ENCODE results near the gene FAF1.

FAF1 gene

DNA sequence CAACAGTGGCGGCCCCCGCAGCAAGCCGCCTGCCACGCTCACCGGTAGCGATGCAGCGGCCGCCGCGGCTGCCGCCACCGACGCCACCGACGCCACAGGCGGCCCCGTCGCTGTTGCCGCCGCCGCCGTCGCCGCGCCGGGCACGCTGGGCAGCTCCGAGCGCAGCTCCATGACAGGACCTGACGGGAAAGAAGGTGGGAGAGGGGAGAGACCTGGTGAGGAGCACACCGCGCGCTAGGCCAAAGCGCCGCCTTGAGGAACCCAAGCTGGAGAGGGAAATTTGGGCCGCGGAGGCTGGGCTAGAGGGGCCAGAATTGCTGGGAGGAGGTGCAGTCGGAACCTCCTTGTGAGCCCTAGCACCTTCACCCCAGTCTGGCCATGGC is 538.7 kb downstream of the FAF1 start:
- TF ChIP-seq GATA1 (IDR thresholded peaks at IDR 0.05; ENCODE audit: low read depth, low read length) (no peak), POLR2A (IDR thresholded peaks at IDR 0.05; ENCODE audit: low read length) (no peak)
- no peak for DNase-seq

DNA sequence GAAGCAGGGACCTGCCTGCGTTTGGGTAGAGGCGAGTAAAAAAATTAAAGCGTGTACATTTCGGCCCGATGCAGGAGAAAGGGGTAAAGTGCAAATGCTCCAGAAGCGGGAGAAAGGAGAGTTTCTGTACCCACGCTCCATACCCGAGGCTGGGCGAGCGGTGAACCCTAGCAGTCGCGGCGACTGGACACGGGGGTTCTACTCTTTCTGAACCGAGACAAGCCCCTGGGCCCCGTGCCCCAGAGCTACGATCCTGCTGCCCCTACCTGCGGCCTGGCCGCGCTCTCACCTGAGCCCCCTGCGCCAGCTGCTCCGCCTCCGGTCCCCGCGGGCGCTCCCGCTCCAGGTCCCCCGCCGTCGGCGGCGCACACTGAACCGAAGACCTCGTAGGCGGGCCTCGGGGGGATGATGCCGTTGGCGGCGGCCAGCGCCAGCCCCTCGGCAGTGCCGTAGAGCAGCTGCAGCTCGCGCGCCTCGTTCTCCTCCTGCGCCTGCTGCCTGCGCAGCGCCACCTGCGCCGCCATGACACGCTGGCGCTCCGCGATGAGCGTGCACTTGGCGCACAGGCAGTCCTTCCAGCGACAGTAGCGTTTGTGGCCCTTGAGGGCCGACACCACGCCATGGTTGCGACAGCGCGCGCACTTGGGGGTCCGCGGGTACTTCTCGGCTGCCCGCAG is 539.2 kb downstream of the FAF1 start:
- TF ChIP-seq POLR2A (IDR thresholded peaks at IDR 0.05; ENCODE audit: low read length) (no peak), GATA1 (IDR thresholded peaks at IDR 0.05; ENCODE audit: low read depth, low read length) (no peak)
- peak; percentile 9 to 32 for DNase-seq

DNA sequence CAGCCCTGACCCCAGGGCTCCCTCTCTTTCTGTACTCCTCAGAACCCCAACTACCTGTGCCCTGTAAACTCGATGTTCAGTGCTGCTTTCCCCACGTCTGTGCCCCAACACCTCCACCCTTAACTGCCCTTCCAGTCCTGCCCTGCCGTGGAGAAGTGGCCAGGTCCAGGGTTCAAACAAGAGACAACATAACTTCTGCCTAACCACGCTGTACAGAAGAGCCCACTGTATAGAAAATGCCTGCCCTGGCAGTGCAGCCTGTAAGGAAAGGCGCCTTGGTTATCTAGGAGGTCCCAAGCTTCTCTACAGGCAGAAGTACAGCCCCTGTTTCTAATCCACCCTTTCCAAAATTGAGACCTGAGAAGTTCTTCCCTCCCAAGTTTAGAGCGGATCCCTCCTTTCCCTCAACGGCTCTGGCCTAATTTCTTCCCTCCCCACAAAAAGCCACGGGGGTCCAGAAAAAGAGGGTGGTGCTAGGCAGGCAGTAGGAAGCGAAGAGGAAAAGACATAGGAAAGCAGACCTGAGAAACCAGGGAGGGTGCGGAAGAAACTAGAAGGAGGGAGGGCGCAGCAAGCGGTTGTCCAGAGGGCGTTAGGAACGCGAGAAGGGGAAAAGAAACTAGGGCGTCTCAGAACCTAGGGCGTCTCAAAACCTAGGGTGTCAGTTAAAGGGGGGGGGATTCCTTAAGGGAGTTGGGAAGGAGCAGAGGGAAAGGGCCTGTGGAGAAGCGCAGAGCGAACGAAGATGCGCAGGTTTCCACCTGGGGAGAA is 540.0 kb downstream of the FAF1 start:
- no peak for TF ChIP-seq POLR2A (IDR thresholded peaks at IDR 0.05; ENCODE audit: low read length)
- no peak for TF ChIP-seq GATA1 (IDR thresholded peaks at IDR 0.05; ENCODE audit: low read depth, low read length)
- no peak for DNase-seq

DNA sequence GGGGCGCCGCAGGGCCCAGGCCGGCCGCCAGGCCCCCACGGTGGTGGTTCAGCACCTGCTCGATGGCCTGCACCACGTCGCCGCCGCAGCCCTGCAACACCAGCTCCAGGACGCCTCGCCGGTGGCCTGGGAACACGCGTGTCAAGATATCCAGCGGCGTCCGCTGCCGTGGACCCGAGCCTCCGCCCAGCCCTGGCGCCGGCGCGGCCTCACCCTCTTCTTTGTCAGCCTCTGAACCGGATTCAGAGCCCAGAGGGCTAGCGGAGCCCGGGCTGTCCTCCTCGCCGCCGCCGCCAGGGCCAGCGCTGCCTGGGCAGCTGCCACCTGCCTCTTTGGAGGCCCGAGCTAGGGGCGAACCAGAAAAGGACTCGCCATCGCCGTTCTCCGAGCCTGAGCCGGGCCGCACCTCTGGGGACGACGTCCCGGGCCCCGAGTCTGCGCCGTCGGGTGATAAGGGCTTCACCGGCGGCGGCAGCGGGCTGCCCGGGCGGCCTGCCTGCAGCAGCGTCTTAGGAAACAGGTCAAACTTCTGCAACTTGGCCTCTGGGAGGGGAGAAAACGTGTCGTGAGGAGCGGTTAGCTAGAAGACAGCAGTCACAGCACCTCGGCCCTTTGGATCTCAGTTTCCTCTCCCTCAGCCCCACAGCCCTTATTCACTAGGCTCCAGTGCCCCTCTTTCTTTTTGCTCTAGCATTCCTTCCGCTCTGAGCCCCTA is 540.7 kb downstream of the FAF1 start:
- no peak for TF ChIP-seq GATA1 (IDR thresholded peaks at IDR 0.05; ENCODE audit: low read depth, low read length)
- TF ChIP-seq POLR2A (IDR thresholded peaks at IDR 0.05; ENCODE audit: low read length), result no peak
- DNase-seq, result peak in 1 of 2 experiments; percentile 28

DNA sequence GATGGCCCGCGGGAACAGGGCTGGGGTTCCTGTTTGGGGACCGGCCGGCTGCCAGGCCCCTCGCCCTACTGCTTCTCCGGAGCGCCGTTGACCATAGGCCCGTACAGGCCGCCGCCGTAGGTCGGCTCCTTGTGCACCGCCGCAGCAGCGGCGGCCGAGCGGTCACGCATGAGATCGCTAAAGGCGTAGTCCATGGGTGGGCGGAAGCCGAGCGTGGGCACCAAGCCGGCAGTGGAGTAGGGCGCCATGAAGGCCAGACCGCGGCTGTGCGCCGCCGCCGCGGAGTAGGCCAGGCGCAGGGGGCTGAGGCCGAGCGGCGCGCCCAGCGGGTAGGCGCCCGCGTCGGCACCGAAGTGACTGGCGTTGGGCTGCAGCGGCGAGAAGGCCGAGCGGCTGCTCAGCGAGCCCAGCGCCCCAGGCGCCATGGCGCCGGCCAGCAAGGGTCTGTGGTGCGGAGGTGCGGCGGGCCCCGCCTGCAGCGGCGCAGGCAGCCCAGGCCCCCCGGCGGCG is 541.4 kb downstream of the FAF1 start:
- no peak for TF ChIP-seq GATA1 (IDR thresholded peaks at IDR 0.05; ENCODE audit: low read depth, low read length)
- TF ChIP-seq POLR2A (IDR thresholded peaks at IDR 0.05; ENCODE audit: low read length), result no peak
- DNase-seq, result peak in 1 of 2 experiments; percentile 19

DNA sequence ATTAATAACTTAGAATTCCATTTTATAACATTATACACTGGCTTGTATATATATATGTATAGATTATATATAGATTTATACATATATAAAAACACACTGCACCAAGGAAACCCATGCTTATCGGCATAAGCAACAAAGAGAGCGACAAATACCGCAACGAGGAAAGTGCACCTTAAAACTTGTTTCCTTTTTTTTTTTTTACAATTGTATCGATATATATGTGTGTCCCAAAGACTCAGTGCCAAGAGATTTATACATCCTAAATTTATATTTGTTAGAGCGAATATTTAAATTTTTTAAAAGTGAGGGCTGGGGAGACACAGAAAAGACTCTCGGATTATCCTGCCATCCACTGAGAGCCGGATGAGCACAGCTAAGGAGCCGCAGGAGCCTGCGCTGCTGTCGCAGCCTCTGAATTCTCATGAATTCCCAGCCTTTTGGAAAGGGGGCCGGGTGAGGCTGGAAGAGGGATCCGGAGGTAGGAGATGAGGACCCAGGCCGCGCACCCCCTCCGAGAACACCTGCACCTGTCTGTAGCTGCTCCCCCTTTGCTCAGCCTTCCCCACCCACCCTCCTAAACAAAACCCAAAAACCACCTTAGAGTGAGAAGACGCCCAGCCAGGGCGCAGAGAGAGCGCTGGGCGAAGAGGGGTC is 542.0 kb downstream of the FAF1 start:
- no peak for DNase-seq
- no peak for TF ChIP-seq POLR2A (IDR thresholded peaks at IDR 0.05; ENCODE audit: low read length)
- TF ChIP-seq GATA1 (IDR thresholded peaks at IDR 0.05; ENCODE audit: low read depth, low read length), result no peak

DNA sequence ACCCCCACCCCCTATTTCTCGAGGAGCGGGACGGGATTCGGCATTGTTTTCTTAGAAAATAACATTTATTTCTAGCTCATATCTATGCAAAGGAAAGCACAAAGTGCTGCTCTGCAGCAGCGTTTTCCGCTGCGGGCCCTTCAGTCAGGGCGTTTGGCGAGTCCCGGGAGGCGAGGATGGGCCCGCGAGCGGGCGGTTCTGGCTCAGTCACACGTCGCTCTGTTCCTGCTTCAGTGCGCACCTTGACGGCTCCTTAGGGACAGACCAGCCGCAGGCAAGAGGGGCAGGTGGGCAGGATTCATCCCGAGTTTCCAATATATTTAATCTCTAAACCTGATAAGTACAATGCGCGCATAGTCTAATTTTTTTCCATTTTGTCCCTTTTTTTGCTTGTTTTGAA is 542.6 kb downstream of the FAF1 start:
- TF ChIP-seq GATA1 (IDR thresholded peaks at IDR 0.05; ENCODE audit: low read depth, low read length), result no peak
- TF ChIP-seq POLR2A (IDR thresholded peaks at IDR 0.05; ENCODE audit: low read length), result no peak

DNA sequence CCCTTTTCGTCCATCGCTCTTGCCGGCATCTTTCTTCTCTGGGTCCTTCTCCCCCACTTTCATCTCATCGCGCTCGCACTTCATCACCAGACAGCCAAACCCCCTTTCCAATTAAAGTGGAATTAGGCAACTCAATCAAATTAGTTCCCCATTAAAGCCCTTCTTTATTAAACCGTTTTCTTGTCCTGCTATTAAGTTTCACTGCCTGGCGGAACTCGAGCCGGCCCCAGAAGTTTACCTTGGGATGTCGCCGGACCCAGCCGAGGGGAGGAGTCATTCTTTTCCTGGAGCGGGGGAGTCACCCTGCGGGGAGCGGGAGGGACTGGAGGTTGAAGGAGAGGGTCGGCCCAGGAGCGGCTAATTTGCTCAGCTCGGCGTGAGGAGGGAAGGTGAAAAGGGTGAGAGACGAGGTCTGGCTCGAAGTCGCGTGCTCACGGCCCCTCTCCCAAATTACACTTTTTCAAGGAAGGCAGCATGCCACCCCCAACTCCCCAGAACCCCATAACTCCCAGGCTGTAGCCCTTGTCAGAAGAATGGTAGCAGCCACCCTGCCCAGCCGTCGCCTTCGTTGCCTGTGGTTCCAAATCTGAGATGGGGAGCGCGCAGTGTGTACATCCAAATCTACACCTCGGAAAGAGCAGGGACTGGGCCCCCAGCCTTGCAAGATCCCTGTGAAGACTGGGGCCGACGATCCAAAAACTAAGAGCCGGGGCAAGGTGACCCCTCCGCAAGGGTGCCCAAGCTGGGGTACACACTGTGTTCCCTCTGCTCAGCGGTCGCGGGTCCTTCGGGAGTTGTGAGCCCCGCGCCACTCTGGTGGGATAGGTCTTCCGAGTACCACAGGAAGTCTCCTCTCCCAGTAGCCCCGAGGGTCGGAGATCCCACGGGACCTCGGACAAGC is 543.3 kb downstream of the FAF1 start:
- no peak for DNase-seq
- no peak for TF ChIP-seq GATA1 (IDR thresholded peaks at IDR 0.05; ENCODE audit: low read depth, low read length)
- no peak for TF ChIP-seq POLR2A (IDR thresholded peaks at IDR 0.05; ENCODE audit: low read length)

More for the DNA sequence above, 542.6 kb downstream of the FAF1 start:
- no peak for DNase-seq

DNA sequence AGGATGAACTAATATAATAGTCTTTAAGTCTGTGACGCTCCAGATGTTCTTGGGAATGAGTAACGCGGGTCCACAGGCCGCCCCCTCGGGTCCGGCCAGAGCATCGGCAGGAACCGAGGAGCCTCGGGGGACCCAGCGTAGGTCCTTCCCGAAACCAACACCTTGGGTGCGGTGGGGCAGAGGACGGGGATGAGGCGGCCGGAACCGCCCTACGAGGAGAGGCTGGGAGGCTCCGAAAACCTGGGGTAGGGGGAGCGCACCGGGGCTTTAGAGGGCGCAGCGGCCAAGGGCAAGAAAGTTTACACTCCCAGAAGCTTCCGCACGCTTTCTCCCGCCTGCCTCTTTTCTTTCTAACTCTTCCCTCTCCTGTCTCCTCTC is 543.9 kb downstream of the FAF1 start:
- no peak for TF ChIP-seq GATA1 (IDR thresholded peaks at IDR 0.05; ENCODE audit: low read depth, low read length)
- no peak for TF ChIP-seq POLR2A (IDR thresholded peaks at IDR 0.05; ENCODE audit: low read length)

DNA sequence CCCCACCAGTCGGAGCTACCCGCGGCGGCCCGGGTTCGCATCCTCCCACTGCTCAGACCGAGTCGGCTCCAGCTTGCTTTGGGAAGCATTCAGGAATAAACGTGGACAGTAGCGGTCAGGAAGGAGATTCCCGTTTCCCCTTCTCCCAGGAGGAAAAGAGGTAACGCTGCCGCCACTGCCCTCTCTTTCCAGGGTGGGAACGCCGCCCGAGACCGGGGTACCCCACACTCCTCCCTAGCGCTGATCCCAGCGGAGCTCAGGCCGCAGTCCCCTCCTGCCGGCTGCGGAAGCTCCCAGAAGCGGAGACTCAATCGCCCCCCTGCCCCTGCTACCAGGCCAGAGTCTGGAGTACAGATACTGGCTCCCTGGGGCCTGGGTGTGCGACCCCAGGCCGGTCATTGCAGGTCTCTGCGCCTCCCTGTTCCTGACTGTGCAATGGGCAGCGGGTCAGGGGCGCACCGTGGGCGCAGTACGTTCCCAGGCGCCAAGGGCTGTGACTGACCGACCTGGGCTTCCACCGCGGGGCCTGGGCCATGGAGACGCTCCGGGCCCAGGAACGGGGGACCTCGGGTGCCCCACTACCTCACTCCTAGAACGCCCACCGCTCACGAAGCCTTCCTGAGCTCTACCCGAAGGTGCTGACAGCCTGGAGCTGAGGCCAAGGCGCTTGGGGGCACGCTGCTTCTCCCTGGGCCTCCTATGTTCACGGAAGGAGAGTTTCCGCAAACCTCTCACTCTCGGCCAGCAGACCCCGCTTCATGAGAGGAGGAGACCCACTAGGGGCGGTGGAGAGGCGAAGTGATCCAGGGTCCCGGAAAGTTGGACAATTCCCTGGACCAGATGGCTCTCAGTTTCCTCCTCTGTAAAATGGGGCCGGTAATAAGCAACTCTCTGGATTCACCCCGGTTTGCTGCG is 544.6 kb downstream of the FAF1 start:
- TF ChIP-seq POLR2A (IDR thresholded peaks at IDR 0.05; ENCODE audit: low read length) (no peak), GATA1 (IDR thresholded peaks at IDR 0.05; ENCODE audit: low read depth, low read length) (no peak)
- DNase-seq, result no peak

More for the DNA sequence above, 543.9 kb downstream of the FAF1 start:
- DNase-seq, result no peak

DNA sequence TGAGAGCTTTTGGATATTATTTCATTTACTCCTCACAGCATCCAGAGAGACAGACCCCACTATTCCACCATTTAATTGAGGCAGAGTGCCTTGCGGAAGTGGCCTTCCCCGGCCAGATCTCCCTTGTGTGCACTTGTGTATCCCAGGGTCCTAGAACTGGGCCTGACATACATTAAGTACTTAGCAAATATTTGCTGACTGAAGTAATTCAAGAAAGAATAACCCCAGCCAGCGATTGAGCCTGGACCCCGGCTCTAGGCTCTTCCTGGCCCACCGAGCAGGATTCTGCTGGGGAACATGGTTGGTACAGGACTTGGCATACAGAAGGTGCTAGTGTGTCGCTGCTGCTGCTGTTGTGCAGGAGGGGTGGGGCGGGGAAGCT is 545.2 kb downstream of the FAF1 start:
- DNase-seq, result no peak
- TF ChIP-seq GATA1 (IDR thresholded peaks at IDR 0.05; ENCODE audit: low read depth, low read length) (no peak), POLR2A (IDR thresholded peaks at IDR 0.05; ENCODE audit: low read length) (no peak)
